Measurements from ENCODE around the gene CNTNAP5.

CNTNAP5 gene

GRCh38 chr2:124025171-124025580 lies at the start of gene CNTNAP5:
Gene CNTNAP5 (plus strand): TSS chr2:124025287. CDS start chr2:124025651, 364 bp downstream.
- peak; percentile 43 for DNase-seq (ENCODE audit: low spot score)

GRCh38 chr2:123976054-123976648 lies 48.9 kb upstream of the CNTNAP5 start:
- no peak for DNase-seq (ENCODE audit: low spot score)

- peak; percentile 43 for DNase-seq (ENCODE audit: low spot score)
Observed at GRCh38 chr2:123993728-123994323, 31.3 kb upstream of the CNTNAP5 start.

GRCh38 chr2:123999681-124000080 lies 25.4 kb upstream of the CNTNAP5 start:
- DNase-seq (ENCODE audit: low spot score), result no peak

GRCh38 chr2:124001696-124002430 lies 23.2 kb upstream of the CNTNAP5 start:
- DNase-seq (ENCODE audit: low spot score), result no peak

- no peak for DNase-seq (ENCODE audit: low spot score)
Observed at GRCh38 chr2:124018890-124019289, 6.2 kb upstream of the CNTNAP5 start.

- no peak for DNase-seq (ENCODE audit: low spot score)
Observed at GRCh38 chr2:124024561-124025170, 421 bp upstream of the CNTNAP5 start.

- DNase-seq (ENCODE audit: low spot score), result no peak
Observed at GRCh38 chr2:124025891-124026434, 876 bp downstream of the CNTNAP5 start.

GRCh38 chr2:124026503-124026902 lies 1.4 kb downstream of the CNTNAP5 start:
- no peak for DNase-seq (ENCODE audit: low spot score)

GRCh38 chr2:124027182-124027581 lies 2.1 kb downstream of the CNTNAP5 start:
- DNase-seq (ENCODE audit: low spot score), result peak; percentile 70

- DNase-seq (ENCODE audit: low spot score), result no peak
Observed at GRCh38 chr2:124032799-124033198, 7.7 kb downstream of the CNTNAP5 start.

GRCh38 chr2:124034265-124034664 lies 9.2 kb downstream of the CNTNAP5 start:
- no peak for DNase-seq (ENCODE audit: low spot score)

- DNase-seq (ENCODE audit: low spot score), result no peak
Observed at GRCh38 chr2:124035001-124035400, 9.9 kb downstream of the CNTNAP5 start.

GRCh38 chr2:124039032-124039431 lies 13.9 kb downstream of the CNTNAP5 start:
- DNase-seq (ENCODE audit: low spot score), result no peak

- no peak for DNase-seq (ENCODE audit: low spot score)
Observed at GRCh38 chr2:124039762-124040291, 14.7 kb downstream of the CNTNAP5 start.

- no peak for DNase-seq (ENCODE audit: low spot score)
Observed at GRCh38 chr2:124045894-124046293, 20.8 kb downstream of the CNTNAP5 start.

GRCh38 chr2:124046332-124046731 lies 21.2 kb downstream of the CNTNAP5 start:
- no peak for DNase-seq (ENCODE audit: low spot score)

GRCh38 chr2:124048102-124048501 lies 23.0 kb downstream of the CNTNAP5 start:
- no peak for DNase-seq (ENCODE audit: low spot score)

- DNase-seq (ENCODE audit: low spot score), result no peak
Observed at GRCh38 chr2:124048664-124049063, 23.6 kb downstream of the CNTNAP5 start.

- peak; percentile 85 for DNase-seq (ENCODE audit: low spot score)
Observed at GRCh38 chr2:124049136-124049535, 24.0 kb downstream of the CNTNAP5 start.

GRCh38 chr2:124050833-124051497 lies 25.9 kb downstream of the CNTNAP5 start:
- no peak for DNase-seq (ENCODE audit: low spot score)

GRCh38 chr2:124053796-124054195 lies 28.7 kb downstream of the CNTNAP5 start:
- DNase-seq (ENCODE audit: low spot score), result no peak
